DMS114 treated with DMSO at 0.1 percent for 48 hours (cell line): ENCODE measurements around the gene TAAR5.
"Not testable (repeated sequence)": the region's sequence is repeated elsewhere in the genome, so short reads cannot be mapped to it uniquely, and the experiment has no call there.

Source experiments
- DNase-seq: peaks from one replicate; lab custom pipeline; 2025; ENCODE audit not compliant: unreplicated experiment; lab: John Stamatoyannopoulos, UW

Gene TAAR5

GRCh38 chr6:132570221-132570777 lies 19.2 kb downstream of the TAAR5 start, which contains the start of gene TAAR6:
TSS of gene TAAR6 (plus strand) at chr6:132570322. CDS start at chr6:132570322, 0 bp downstream.
- no peak for DNase-seq

GRCh38 chr6:132569170-132569569 lies 20.4 kb downstream of the TAAR5 start:
- no peak for DNase-seq

- no peak for DNase-seq
Observed at GRCh38 chr6:132568611-132569010, 20.9 kb downstream of the TAAR5 start.

- DNase-seq = no peak
Observed at GRCh38 chr6:132567566-132567965, 22.0 kb downstream of the TAAR5 start.

GRCh38 chr6:132566404-132566803 lies 23.1 kb downstream of the TAAR5 start:
- DNase-seq = no peak

- DNase-seq = not testable (repeated sequence)
Observed at GRCh38 chr6:132560087-132560486, 29.5 kb downstream of the TAAR5 start.

- no peak for DNase-seq
Observed at GRCh38 chr6:132552372-132552771, 37.2 kb downstream of the TAAR5 start, which contains the start of gene TAAR8. TSS of gene TAAR8 (plus strand) at chr6:132552672. CDS start at chr6:132552693, 21 bp downstream.

GRCh38 chr6:132551214-132551613 lies 38.3 kb downstream of the TAAR5 start:
- DNase-seq = no peak

GRCh38 chr6:132548746-132549463 lies 40.6 kb downstream of the TAAR5 start:
- DNase-seq = no peak

GRCh38 chr6:132544826-132545225 lies 44.7 kb downstream of the TAAR5 start:
- DNase-seq = no peak
